ENCODE measurements around the gene ADCK1. TPM values are rescaled to one million over a fixed set of nuclear protein-coding genes. Genes with fewer than 3 reads are reported as not detected.

Gene ADCK1
- total RNA-seq, 4 donors from 2014 or later, result 3.8 to 11.1 (median 6.8) TPM

GRCh38 chr14:77961847-77962580, 162.1 kb downstream of the ADCK1 start:
- Histone ChIP-seq H3K27ac (no peak overlapping the region), H3K4me1 (peaks cover 0 to 8% (median 4%) of the 10 kb centered on the region in 3 donors), H3K4me3 (no peak overlapping the region), H3K27me3 (peaks cover 28% of the 10 kb centered on the region), H3K9me3 (no peaks in the 10 kb centered on the region), H3K36me3 (no peaks in the 10 kb centered on the region)
- no peak for ATAC-seq
- TF ChIP-seq EP300 (IDR thresholded peaks at IDR 0.05) (no peak), POLR2AphosphoS5 (IDR thresholded peaks at IDR 0.05) (no peak), CTCF (IDR thresholded peaks at IDR 0.05) (no peak), POLR2A (IDR thresholded peaks at IDR 0.05) (no peak)
- 71 to 80% methylated on average over 7 to 9 of the region's 9 CpGs for WGBS, 2 donors (ENCODE audit: low coverage in 1 of 2)

DNA sequence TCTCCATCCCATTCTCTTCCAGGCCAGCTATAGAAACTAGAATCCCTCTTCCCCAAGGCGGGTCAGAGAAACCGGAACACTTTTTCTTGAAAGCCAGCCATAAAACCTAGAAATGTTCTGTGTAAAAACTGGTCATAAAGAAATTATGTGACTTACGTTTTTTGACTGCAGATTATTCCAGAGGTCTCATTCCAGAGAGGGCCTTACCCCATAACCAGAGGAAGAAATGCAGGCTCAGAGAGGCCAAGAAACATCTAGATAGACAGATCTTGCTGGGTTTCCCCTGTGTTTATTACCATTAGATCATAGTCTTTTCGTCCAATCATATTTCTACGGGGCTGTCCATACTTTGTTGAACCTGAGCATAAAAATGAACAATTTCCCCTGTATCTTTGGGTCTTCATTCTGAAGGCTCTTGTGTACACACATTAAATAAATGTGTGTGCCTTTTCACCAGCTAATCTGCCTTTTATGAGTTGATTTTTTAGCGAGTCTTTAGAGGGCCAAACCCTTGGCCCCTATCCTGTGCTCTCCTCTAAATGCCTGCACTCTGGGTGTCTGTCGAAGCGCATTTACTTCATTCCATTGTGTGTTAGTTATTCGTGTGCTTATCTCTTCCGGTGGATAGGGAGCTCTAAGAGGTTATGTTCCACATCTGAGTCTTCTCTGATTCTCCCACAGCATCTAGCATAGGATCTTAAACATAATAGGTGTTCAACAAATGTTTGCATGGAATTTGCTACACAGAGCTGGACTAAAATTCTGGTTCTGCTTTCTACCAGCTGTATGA, 163.0 kb downstream of the ADCK1 start:
- no peak for TF ChIP-seq POLR2AphosphoS5 (IDR thresholded peaks at IDR 0.05)
- no peak for TF ChIP-seq EP300 (IDR thresholded peaks at IDR 0.05)
- TF ChIP-seq CTCF (IDR thresholded peaks at IDR 0.05), result no peak
- TF ChIP-seq POLR2A (IDR thresholded peaks at IDR 0.05), result no peak
- no peaks in the 10 kb centered on the region for H3K9me3 ChIP-seq

GRCh38 chr14:77964586-77964985, 164.7 kb downstream of the ADCK1 start:
- Histone ChIP-seq H3K4me1 (peaks cover 0 to 8% (median 4%) of the 10 kb centered on the region in 3 donors), H3K4me3 (no peak overlapping the region), H3K9me3 (no peaks in the 10 kb centered on the region), H3K36me3 (no peaks in the 10 kb centered on the region), H3K27me3 (peaks cover 51% of the 10 kb centered on the region), H3K27ac (no peak overlapping the region)
- WGBS, 2 donors (ENCODE audit: low coverage in 1 of 2), result 100% methylated on average over 1 to 3 of the region's 3 CpGs
- no peak for ATAC-seq
- no peak for TF ChIP-seq POLR2A (IDR thresholded peaks at IDR 0.05)
- no peak for TF ChIP-seq POLR2AphosphoS5 (IDR thresholded peaks at IDR 0.05)
- TF ChIP-seq EP300 (IDR thresholded peaks at IDR 0.05), result no peak
- TF ChIP-seq CTCF (IDR thresholded peaks at IDR 0.05), result no peak

More for the DNA sequence above, 163.0 kb downstream of the ADCK1 start:
- peaks cover 0 to 8% (median 4%) of the 10 kb centered on the region in 3 donors for H3K4me1 ChIP-seq
- H3K36me3 ChIP-seq, result no peaks in the 10 kb centered on the region
- ATAC-seq, result no peak
- 72 to 84% methylated on average over 6 to 8 of the region's 10 CpGs for WGBS, 2 donors (ENCODE audit: low coverage in 1 of 2)
- peaks cover 37% of the 10 kb centered on the region for H3K27me3 ChIP-seq
- H3K27ac ChIP-seq, result no peak overlapping the region
- H3K4me3 ChIP-seq, result no peak overlapping the region

DNA sequence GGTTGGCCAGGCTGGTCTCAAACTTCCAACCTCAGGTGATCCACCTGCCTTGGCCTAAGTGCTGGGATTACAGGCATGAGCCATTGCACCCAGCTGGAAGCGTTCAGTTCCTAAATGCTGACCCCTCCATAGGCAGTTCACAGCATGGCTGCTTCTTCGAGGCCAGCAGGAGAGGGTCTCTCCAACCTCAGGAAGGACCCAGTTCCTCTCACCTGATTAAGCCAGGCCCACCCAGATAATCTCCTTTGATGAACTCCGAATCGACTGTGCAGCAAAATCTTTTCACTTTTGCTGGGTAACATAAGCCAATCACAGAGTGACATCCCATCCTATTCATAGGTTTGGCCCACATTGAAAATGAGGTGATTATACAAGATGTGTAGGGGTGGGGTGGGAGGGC, 165.1 kb downstream of the ADCK1 start:
- WGBS, 2 donors (ENCODE audit: low coverage in 1 of 2), result 100% methylated on average over 2 of the region's 4 CpGs; no CpG with 5 or more reads in 1 of the 2 donors
- peaks cover 0 to 8% (median 4%) of the 10 kb centered on the region in 3 donors for H3K4me1 ChIP-seq
- no peaks in the 10 kb centered on the region for H3K9me3 ChIP-seq
- TF ChIP-seq POLR2A (IDR thresholded peaks at IDR 0.05), result no peak
- TF ChIP-seq POLR2AphosphoS5 (IDR thresholded peaks at IDR 0.05), result no peak
- no peak for TF ChIP-seq EP300 (IDR thresholded peaks at IDR 0.05)
- TF ChIP-seq CTCF (IDR thresholded peaks at IDR 0.05), result no peak
- no peak overlapping the region for H3K27ac ChIP-seq
- ATAC-seq, result no peak
- H3K36me3 ChIP-seq, result no peaks in the 10 kb centered on the region
- no peak overlapping the region for H3K4me3 ChIP-seq
- peaks cover 51% of the 10 kb centered on the region for H3K27me3 ChIP-seq
